WI38 (cell line): Measurements from ENCODE around the gene CADM2.

Source experiments
- H3K4me3 ChIP-seq: 2 replicates; pipeline ENCODE4 v1.5.1; 2011; ENCODE audit warnings: low read depth, mild to moderate bottlenecking, control low read depth, low read length
- CTCF ChIP-seq: IDR thresholded peaks from 2 replicates; pipeline ENCODE4 v1.5.1; 2012; ENCODE audit warnings: low read depth, mild to moderate bottlenecking, control low read depth, low read length

Gene CADM2

GRCh38 chr3:85508659-85509058 lies 549.9 kb downstream of the CADM2 start:
- no peak for TF ChIP-seq CTCF
- no peak overlapping the region for H3K4me3 ChIP-seq

DNA sequence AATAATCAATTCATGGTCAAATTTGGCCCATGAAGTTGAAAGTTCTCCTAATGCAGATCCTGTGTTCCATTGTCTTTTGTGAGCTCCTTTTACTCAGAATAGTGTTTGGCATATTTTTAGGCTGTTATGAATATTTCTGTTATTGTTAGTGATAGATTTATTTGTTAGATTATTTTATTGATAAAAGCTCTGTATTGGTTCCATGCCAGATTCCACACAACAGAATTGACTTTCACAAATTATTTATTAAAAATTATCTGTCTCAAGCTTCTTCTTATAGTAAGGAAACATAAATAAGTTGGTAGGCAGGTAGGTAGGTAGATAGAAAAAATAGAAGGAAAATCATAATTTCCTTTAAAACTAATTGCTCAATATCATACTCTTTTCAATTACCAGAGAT lies 557.4 kb downstream of the CADM2 start:
- H3K4me3 ChIP-seq = no peak overlapping the region
- no peak for TF ChIP-seq CTCF

DNA sequence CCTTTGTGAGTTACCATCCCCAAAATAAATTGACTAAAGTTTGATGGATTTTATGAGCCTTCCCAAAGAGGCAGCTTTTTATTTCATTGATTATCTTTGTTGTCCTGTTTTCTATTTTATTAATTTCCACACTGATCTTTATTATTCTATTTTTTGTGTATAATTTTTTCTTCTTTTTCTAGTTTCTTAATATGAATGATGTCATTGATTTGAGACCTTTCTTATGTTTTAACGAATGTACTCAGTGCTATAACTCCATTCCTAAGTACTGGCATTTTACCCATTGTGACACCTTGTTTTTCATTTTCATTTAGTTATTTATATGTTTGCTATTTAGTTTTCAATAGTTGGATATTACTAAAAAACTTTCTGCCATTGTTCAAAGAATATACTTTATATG lies 565.3 kb downstream of the CADM2 start:
- H3K4me3 ChIP-seq = no peak overlapping the region
- no peak for TF ChIP-seq CTCF

DNA sequence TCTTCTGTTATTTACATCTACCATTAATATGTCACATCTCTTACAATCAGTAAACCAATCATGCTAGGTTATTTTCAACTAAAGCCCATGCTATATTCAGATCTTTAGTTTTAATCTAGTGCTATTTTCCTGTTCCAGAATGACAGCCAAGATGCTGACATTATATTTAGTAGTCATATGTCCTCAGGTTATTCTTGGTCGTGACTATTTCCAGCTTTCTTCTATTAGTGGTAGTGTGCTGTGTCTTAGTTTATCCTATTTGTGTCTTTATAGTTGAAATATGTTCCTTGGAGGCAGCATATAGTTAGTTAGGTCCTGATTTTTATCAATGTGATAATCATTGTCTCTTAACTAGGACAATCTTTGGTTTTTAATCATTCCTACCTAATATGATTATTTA lies 566.5 kb downstream of the CADM2 start:
- no peak overlapping the region for H3K4me3 ChIP-seq
- TF ChIP-seq CTCF = no peak

DNA sequence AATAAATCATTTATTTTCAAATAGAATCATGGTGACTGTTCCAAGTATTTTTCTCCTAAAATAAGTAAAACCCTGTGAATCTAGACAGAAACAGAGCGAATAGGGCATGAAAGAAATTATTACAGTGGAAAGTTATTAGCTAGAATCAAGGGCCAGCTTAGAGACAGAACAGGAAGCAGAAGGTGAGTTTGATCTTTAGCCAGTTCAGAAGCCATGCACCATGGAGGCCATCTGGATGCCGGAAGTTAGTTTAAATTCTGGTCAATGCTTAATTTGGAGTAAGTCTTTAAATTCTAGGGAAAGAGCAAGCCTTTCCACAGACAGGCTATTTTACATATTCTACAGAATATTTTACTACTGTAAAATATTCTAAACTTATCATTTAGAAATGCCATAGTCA lies 574.8 kb downstream of the CADM2 start:
- no peak for TF ChIP-seq CTCF
- H3K4me3 ChIP-seq = no peak overlapping the region

DNA sequence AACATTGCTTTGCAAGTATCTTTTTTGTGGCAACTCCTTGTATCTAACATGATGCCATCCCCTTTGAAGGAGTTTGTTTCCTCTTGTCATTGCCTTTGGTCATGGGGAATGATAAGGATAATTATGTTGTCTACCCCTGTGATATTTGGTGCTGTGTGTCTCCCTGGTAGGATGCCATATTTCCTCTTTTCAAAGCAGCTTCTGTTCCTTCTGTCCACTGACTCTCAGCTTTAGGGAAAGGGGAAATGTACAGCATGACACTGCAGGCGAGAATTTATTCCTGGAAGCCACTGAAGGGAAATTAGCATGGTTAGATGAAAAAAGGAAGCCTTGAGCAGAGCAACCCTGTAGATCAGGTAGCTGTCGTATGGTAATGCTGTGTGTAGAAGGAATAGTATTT lies 576.7 kb downstream of the CADM2 start:
- no peak for TF ChIP-seq CTCF
- no peak overlapping the region for H3K4me3 ChIP-seq

- no peak overlapping the region for H3K4me3 ChIP-seq
- no peak for TF ChIP-seq CTCF
Measured at GRCh38 chr3:85539232-85539631, 580.4 kb downstream of the CADM2 start.
